ENCODE data around the gene KCNJ14.
"Not testable (repeated sequence)": the region's sequence is repeated elsewhere in the genome, so short reads cannot be mapped to it uniquely, and the experiment has no call there.

KCNJ14 gene

GRCh38 chr19:48484931-48485612 is 29.7 kb downstream of the KCNJ14 start:
- H3K36me3 ChIP-seq: no peaks in the 10 kb centered on the region
- H3K27ac ChIP-seq: no peak overlapping the region
- no peaks in the 10 kb centered on the region for H3K9me3 ChIP-seq (replicated peaks in 1 of 11)
- no peak for TF ChIP-seq Cebpa-rat (IDR thresholded peaks at IDR 0.05)
- H3K4me3 ChIP-seq: no peak overlapping the region
- H3K27me3 ChIP-seq: peaks cover 0 to 3% (median 0%) of the 10 kb centered on the region in 11 experiments; a peak in 3 of 22 replicates
- H3K9ac ChIP-seq: no peak overlapping the region
- peaks cover 0 to 16% (median 0%) of the 10 kb centered on the region in 11 experiments; a peak in 6 of 22 replicates for H4K20me1 ChIP-seq
- H3K4me1 ChIP-seq: peaks cover 28 to 47% (median 39%) of the 10 kb centered on the region in 10 experiments
- no peak overlapping the region for H3K4me2 ChIP-seq

DNA sequence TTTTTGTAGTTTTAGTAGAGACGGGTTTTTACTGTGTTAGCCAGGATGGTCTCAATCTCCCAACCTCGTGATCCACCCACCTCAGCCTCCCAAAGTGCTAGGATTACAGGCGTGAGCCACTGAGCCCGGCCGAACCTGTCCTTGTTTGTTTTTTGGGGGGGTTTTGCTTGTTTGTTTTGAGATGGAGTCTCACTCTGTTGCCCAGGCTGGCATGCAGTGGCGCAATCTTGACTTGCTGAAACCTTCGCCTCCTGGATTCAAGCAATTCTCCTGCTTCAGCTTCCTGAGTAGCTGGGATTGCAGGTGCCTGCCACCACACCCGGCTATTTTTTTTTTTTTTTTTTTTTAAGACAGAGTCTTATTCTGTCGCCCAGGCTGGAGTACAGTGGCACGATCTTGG is 31.3 kb downstream of the KCNJ14 start:
- TF ChIP-seq Cebpa-rat (IDR thresholded peaks at IDR 0.05): 0 out of 22 replicates have a peak, but pooled peaks of 2 of the 11 experiments have one; percentile 9 to 16
- not testable (repeated sequence) for H3K36me3 ChIP-seq; H3K9ac ChIP-seq; H3K9me3 ChIP-seq (replicated peaks in 1 of 11); H3K27ac ChIP-seq; H3K4me2 ChIP-seq; H3K4me3 ChIP-seq
- Histone ChIP-seq H4K20me1 (peaks cover 0 to 13% (median 0%) of the 10 kb centered on the region in 11 experiments; a peak in 2 of 22 replicates), H3K27me3 (peaks cover 0 to 17% (median 0%) of the 10 kb centered on the region in 11 experiments; a peak in 7 of 22 replicates), H3K4me1 (peaks cover 25 to 45% (median 36%) of the 10 kb centered on the region in 10 experiments)

GRCh38 chr19:48487544-48487943 is 32.2 kb downstream of the KCNJ14 start:
- Histone ChIP-seq H3K27me3 (peaks cover 0 to 17% (median 0%) of the 10 kb centered on the region in 11 experiments; a peak in 7 of 22 replicates), H3K4me2 (0 out of 22 replicates have a peak overlapping the region, but pooled peaks of 1 of the 11 experiments have one; percentile 33), H4K20me1 (peaks cover 0 to 13% (median 0%) of the 10 kb centered on the region in 11 experiments; a peak in 2 of 22 replicates), H3K9ac (peak overlapping the region in 1 of 11 experiments; percentile 24; a peak in 1 of 22 replicates), H3K27ac (no peak overlapping the region), H3K9me3 (replicated peaks in 1 of 11) (no peaks in the 10 kb centered on the region), H3K4me1 (peaks cover 27 to 45% (median 36%) of the 10 kb centered on the region in 10 experiments), H3K36me3 (no peaks in the 10 kb centered on the region), H3K4me3 (no peak overlapping the region)
- TF ChIP-seq Cebpa-rat (IDR thresholded peaks at IDR 0.05): no peak

DNA sequence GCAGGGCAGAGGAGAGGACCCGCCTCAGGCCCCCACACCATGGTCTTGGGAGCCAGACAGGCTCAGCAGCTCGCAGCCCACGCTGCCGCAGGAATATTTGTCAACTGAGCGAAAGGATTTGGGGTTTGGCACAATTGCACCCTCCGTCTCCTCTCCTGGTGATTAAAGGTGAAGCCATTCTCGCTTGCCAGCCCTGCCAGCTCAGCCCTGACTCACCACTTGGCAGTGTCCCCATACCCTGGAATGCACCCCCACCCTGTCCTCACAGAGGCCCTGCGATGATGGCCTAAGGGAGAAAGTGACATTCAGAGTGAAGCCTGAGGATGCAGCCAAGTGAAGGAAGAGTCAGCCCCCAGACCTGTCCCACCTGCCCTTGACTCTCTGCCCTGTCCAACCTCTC is 32.6 kb downstream of the KCNJ14 start:
- peak overlapping the region in 1 of 11 experiments; percentile 24; a peak in 1 of 22 replicates for H3K9ac ChIP-seq
- no peaks in the 10 kb centered on the region for H3K36me3 ChIP-seq
- peaks cover 0 to 13% (median 0%) of the 10 kb centered on the region in 11 experiments; a peak in 2 of 22 replicates for H4K20me1 ChIP-seq
- TF ChIP-seq Cebpa-rat (IDR thresholded peaks at IDR 0.05): no peak
- H3K27me3 ChIP-seq: peaks cover 0 to 17% (median 0%) of the 10 kb centered on the region in 11 experiments; a peak in 7 of 22 replicates
- peak overlapping the region in 2 of 11 experiments; percentile 1 to 33; a peak in 2 of 22 replicates for H3K4me2 ChIP-seq
- no peaks in the 10 kb centered on the region for H3K9me3 ChIP-seq (replicated peaks in 1 of 11)
- peaks cover 28 to 44% (median 37%) of the 10 kb centered on the region in 10 experiments for H3K4me1 ChIP-seq
- no peak overlapping the region for H3K27ac ChIP-seq
- no peak overlapping the region for H3K4me3 ChIP-seq

DNA sequence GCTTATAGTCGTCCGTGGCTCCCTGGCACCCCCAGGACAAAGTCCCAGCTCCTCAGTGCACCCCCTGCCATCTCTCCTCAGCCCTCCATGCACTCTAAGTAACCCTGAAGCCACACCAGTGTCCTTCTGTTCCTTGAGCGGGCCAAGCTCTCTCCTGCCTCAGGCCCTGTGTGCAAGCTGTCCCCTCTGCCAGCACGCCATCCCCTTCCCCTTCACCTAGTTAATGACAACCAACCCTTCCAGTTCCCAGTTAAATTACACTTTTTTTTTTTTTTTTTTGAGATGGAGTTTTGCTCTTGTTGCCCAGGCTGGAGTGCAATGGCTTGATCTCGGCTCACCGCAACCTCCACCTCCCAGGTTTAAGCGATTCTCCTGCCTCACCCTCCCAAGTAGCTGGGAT is 33.1 kb downstream of the KCNJ14 start:
- H3K36me3 ChIP-seq; H3K27ac ChIP-seq; H3K9me3 ChIP-seq (replicated peaks in 1 of 11); H3K4me3 ChIP-seq: not testable (repeated sequence)
- Histone ChIP-seq H3K4me1 (peaks cover 28 to 44% (median 36%) of the 10 kb centered on the region in 10 experiments), H3K9ac (peak overlapping the region in 1 of 11 experiments; percentile 24; a peak in 1 of 22 replicates), H3K27me3 (peaks cover under 1 to 17% (median 1%) of the 10 kb centered on the region in 11 experiments; a peak in 20 of 22 replicates), H3K4me2 (peak overlapping the region in 1 of 11 experiments; percentile 33; a peak in 1 of 22 replicates), H4K20me1 (peaks cover 0 to 13% (median 0%) of the 10 kb centered on the region in 11 experiments; a peak in 2 of 22 replicates)

DNA sequence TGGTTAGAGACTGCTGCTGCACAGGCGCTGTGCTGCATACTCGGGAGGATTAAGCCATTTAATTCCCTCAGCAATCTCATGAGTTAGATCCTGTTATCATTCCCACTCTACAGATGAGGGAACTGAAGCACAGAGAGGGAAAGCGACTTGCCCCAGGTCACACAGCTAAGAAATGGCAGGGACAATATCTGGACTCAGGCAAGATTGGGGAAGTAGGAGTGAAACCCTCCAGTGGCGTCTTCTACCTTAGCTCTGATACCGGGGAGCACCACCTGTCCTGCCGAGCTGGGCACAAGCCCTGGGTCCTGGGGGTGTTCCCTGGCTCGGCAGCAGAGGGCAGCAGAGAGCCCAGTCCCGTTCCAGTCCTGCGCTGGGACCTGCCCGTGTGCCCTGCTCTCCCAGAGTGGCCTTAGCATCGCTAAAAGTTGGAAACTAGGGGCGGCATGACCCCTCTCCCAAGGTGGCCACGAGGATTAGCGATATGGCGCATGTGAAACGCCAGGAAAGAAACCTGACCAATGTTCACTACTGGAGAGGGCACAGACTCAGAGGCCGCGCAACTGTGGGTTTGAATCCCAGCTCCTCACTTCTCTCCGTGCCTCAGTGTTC is 34.3 kb downstream of the KCNJ14 start:
- H3K27ac ChIP-seq: peak overlapping the region in 2 of 11 experiments; percentile 69 to 79; a peak in 3 of 22 replicates
- H3K27me3 ChIP-seq: peaks cover 13 to 29% (median 14%) of the 10 kb centered on the region in 11 experiments
- H3K4me1 ChIP-seq: peaks cover 36 to 57% (median 46%) of the 10 kb centered on the region in 10 experiments
- H4K20me1 ChIP-seq: peaks cover 0 to 13% (median 0%) of the 10 kb centered on the region in 11 experiments; a peak in 5 of 22 replicates
- peak overlapping the region in 4 of 11 experiments; percentile 69 to 75 (median 72); a peak in 6 of 22 replicates for H3K9ac ChIP-seq
- no peaks in the 10 kb centered on the region for H3K36me3 ChIP-seq
- H3K4me3 ChIP-seq: 0 out of 20 replicates have a peak overlapping the region, but pooled peaks of 3 of the 10 experiments have one; percentile 30 to 56 (median 43)
- no peak for TF ChIP-seq Cebpa-rat (IDR thresholded peaks at IDR 0.05)
- no peaks in the 10 kb centered on the region for H3K9me3 ChIP-seq (replicated peaks in 1 of 11)
- peak overlapping the region; percentile 73 to 99 (median 86) for H3K4me2 ChIP-seq

DNA sequence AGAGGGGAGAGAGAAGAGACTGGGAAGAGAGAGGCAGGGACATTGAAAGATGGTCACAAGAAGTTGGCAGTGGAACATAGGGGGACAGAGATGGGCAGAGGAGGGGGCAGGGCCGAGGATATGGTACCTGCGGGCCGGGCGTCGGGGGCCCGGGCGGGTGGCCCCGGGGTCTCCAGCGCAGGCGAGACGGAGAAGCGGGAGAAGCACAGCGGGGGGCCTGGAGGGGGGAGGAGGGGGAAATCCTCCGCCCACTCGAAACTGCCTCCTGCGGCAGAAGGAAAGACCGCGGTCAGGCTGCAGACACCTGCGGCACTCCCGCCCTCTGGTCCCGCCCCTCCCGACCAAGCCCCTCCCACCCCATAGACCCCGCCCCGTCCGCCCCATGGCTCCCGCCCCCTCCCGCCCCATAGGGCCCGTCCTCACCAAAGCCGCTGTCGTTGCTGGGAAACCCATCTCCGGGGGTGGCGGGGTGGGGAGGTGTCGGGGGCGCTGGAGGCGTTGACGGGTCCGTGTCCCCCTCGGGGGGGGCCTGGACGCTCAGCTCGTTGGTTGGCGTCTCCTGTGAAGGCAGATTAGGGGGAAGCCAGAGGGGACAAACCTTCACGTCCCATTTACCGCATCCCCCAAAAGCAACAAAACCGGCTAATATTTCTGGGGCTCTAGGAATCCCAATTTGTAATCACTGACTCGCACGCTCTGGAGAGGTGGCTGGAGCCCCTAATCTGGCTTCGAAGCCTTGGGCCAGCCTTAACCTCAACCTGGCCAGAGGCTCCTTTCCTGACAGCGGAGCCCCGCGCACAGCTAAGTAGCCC is 35.8 kb downstream of the KCNJ14 start:
- H3K4me2 ChIP-seq: peak overlapping the region; percentile 73 to 99 (median 86)
- peak overlapping the region in 7 of 11 experiments; percentile 8 to 75 (median 69); a peak in 10 of 22 replicates for H3K9ac ChIP-seq
- peaks cover 0 to 13% (median 0%) of the 10 kb centered on the region in 11 experiments; a peak in 5 of 22 replicates for H4K20me1 ChIP-seq
- no peaks in the 10 kb centered on the region for H3K9me3 ChIP-seq (replicated peaks in 1 of 11)
- H3K27me3 ChIP-seq: peaks cover 23 to 40% (median 28%) of the 10 kb centered on the region in 11 experiments
- H3K36me3 ChIP-seq: no peaks in the 10 kb centered on the region
- peak overlapping the region in 7 of 11 experiments; percentile 1 to 79 (median 69); a peak in 10 of 22 replicates for H3K27ac ChIP-seq
- peaks cover 47 to 69% (median 59%) of the 10 kb centered on the region in 10 experiments for H3K4me1 ChIP-seq
- peak overlapping the region in 9 of 10 experiments; percentile 21 to 56 (median 43); a peak in 13 of 20 replicates for H3K4me3 ChIP-seq
- no peak for TF ChIP-seq Cebpa-rat (IDR thresholded peaks at IDR 0.05)

GRCh38 chr19:48491793-48492123 is 36.4 kb downstream of the KCNJ14 start:
- H3K27me3 ChIP-seq: peaks cover 26 to 46% (median 34%) of the 10 kb centered on the region in 11 experiments
- peak overlapping the region in 2 of 11 experiments; percentile 34 to 64; a peak in 5 of 22 replicates for H3K9ac ChIP-seq
- peaks cover 0 to 13% (median 0%) of the 10 kb centered on the region in 11 experiments; a peak in 5 of 22 replicates for H4K20me1 ChIP-seq
- peak overlapping the region; percentile 64 to 86 (median 77) for H3K4me2 ChIP-seq
- no peaks in the 10 kb centered on the region for H3K9me3 ChIP-seq (replicated peaks in 1 of 11)
- H3K4me3 ChIP-seq: peak overlapping the region in 3 of 10 experiments; percentile 11 to 45 (median 19); a peak in 2 of 20 replicates
- H3K4me1 ChIP-seq: peaks cover 47 to 70% (median 58%) of the 10 kb centered on the region in 10 experiments
- no peaks in the 10 kb centered on the region for H3K36me3 ChIP-seq
- TF ChIP-seq Cebpa-rat (IDR thresholded peaks at IDR 0.05): no peak
- peak overlapping the region in 3 of 11 experiments; percentile 15 to 66 (median 32); a peak in 5 of 22 replicates for H3K27ac ChIP-seq
